ENCODE results near the gene SPATA46.

DNA sequence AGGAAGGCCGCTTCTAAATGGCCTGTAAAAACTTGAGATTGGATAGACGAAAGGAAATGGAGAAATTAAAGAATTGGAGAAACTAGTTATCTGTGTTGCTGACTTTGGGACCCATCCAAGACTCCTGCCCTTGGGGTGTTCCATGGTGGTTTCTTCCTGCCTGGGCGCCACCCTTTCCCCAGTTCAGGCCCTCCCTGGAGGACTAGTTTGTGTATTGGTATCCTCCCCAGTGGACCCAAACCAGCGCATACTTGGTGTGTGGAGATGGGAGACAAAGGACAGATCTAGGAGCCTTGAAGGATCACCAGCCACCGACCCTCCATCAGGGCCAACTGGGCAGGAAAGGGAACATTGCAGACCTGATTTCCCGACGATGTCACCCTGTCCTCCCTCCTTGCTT, 7.1 kb downstream of the SPATA46 start:
- TF ChIP-seq, protein P1, sequence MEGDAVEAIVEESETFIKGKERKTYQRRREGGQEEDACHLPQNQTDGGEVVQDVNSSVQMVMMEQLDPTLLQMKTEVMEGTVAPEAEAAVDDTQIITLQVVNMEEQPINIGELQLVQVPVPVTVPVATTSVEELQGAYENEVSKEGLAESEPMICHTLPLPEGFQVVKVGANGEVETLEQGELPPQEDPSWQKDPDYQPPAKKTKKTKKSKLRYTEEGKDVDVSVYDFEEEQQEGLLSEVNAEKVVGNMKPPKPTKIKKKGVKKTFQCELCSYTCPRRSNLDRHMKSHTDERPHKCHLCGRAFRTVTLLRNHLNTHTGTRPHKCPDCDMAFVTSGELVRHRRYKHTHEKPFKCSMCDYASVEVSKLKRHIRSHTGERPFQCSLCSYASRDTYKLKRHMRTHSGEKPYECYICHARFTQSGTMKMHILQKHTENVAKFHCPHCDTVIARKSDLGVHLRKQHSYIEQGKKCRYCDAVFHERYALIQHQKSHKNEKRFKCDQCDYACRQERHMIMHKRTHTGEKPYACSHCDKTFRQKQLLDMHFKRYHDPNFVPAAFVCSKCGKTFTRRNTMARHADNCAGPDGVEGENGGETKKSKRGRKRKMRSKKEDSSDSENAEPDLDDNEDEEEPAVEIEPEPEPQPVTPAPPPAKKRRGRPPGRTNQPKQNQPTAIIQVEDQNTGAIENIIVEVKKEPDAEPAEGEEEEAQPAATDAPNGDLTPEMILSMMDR (IDR thresholded peaks at IDR 0.05; ENCODE audit: insufficient read depth, low read length, poor library complexity, severe bottlenecking): no peak
- TF ChIP-seq EZH2phosphoT487 (conservative IDR thresholded peaks at IDR 0.05; ENCODE audit: low read length): no peak

Data from SU-DHL-6 (cell line).